GM06990 (cell line): ENCODE results near the gene SNX32.

ENCODE experiments used
- DNase-seq: peaks from one replicate; pipeline ENCODE4 v3.0.0-alpha.2; 2011; ENCODE audit not compliant: insufficient read length; ENCODE audit errors: extremely low read depth
- H3K27me3 ChIP-seq: replicated peaks from 2 replicates; pipeline ENCODE4 v1.6.0; 2011; ENCODE audit warnings: low read length; ENCODE audit not compliant: control insufficient read depth, insufficient read depth
- H3K36me3 ChIP-seq: 2 replicates; pipeline ENCODE4 v1.5.1; 2011; ENCODE audit warnings: low read length; ENCODE audit not compliant: control insufficient read depth, insufficient read depth
- H3K4me3 ChIP-seq: replicated peaks from 2 replicates; pipeline ENCODE4 v1.5.1; 2011; ENCODE audit warnings: low read depth, mild to moderate bottlenecking, control low read depth, low read length
- CTCF ChIP-seq: IDR thresholded peaks from 2 replicates; pipeline ENCODE4 v1.5.1; 2011; ENCODE audit warnings: low read length, control low read depth, mild to moderate bottlenecking, inconsistent platforms; ENCODE audit not compliant: insufficient read depth, poor library complexity, severe bottlenecking

Gene SNX32

GRCh38 chr11:65791719-65792213 lies 42.0 kb upstream of the SNX32 start:
- no peaks in the 10 kb centered on the region for H3K36me3 ChIP-seq
- TF ChIP-seq CTCF: no peak
- peaks cover 3% of the 10 kb centered on the region for H3K27me3 ChIP-seq
- no peak for DNase-seq
- H3K4me3 ChIP-seq: no peak overlapping the region

- no peak overlapping the region for H3K4me3 ChIP-seq
- no peaks in the 10 kb centered on the region for H3K36me3 ChIP-seq
- DNase-seq: no peak
- TF ChIP-seq CTCF: no peak
- H3K27me3 ChIP-seq: peaks cover 3% of the 10 kb centered on the region
These were observed 41.3 kb upstream of the SNX32 start for GRCh38 chr11:65792456-65792855.

- Histone ChIP-seq H3K27me3 (peaks cover 3% of the 10 kb centered on the region), H3K4me3 (no peak overlapping the region), H3K36me3 (no peaks in the 10 kb centered on the region)
- no peak for DNase-seq
- TF ChIP-seq CTCF: no peak
These were observed 40.6 kb upstream of the SNX32 start for GRCh38 chr11:65793144-65793581.

- Histone ChIP-seq H3K27me3 (peaks cover 3% of the 10 kb centered on the region), H3K4me3 (no peak overlapping the region), H3K36me3 (no peaks in the 10 kb centered on the region)
- no peak for TF ChIP-seq CTCF
- DNase-seq: no peak
These were observed 40.0 kb upstream of the SNX32 start for GRCh38 chr11:65793625-65794400.

- TF ChIP-seq CTCF: no peak
These were observed 38.9 kb upstream of the SNX32 start for GRCh38 chr11:65794570-65795510.

More at GRCh38 chr11:65794570-65795510, 38.9 kb upstream of the SNX32 start:
- no peaks in the 10 kb centered on the region; the same call in 1 of the 2 replicates for H3K27me3 ChIP-seq
- no peaks in the 10 kb centered on the region for H3K36me3 ChIP-seq
- no peak for DNase-seq
- no peak overlapping the region for H3K4me3 ChIP-seq
